Activated CD4-positive, CD25-positive, alpha-beta regulatory T cell (primary cell): ENCODE results near the gene XRRA1.

Experiments used
- DNase-seq, 4 experiments: peaks; one replicate each; lab custom pipeline; 2025; lab: John Stamatoyannopoulos, UW

The XRRA1 gene

GRCh38 chr11:74950374-74950969 lies 1.6 kb upstream of the XRRA1 start:
- no peak for DNase-seq

GRCh38 chr11:74949753-74950137 lies 854 bp upstream of the XRRA1 start:
- DNase-seq: no peak

- no peak for DNase-seq
Observed at GRCh38 chr11:74948546-74948897, 369 bp downstream of the XRRA1 start.

- no peak for DNase-seq
Observed at GRCh38 chr11:74942073-74942759, 6.7 kb downstream of the XRRA1 start.

GRCh38 chr11:74941492-74941891 lies 7.4 kb downstream of the XRRA1 start:
- no peak for DNase-seq

GRCh38 chr11:74937696-74938475 lies 11.0 kb downstream of the XRRA1 start:
- DNase-seq: no peak

GRCh38 chr11:74936976-74937375 lies 11.9 kb downstream of the XRRA1 start:
- DNase-seq: no peak

- DNase-seq: no peak
Observed at GRCh38 chr11:74936087-74936486, 12.8 kb downstream of the XRRA1 start.

GRCh38 chr11:74935285-74935684 lies 13.6 kb downstream of the XRRA1 start:
- DNase-seq: no peak

GRCh38 chr11:74933765-74934164 lies 15.1 kb downstream of the XRRA1 start:
- DNase-seq: no peak

- DNase-seq: no peak
Observed at GRCh38 chr11:74932797-74933196, 16.1 kb downstream of the XRRA1 start.

GRCh38 chr11:74932169-74932568 lies 16.7 kb downstream of the XRRA1 start:
- DNase-seq: no peak

GRCh38 chr11:74929431-74930363 lies 19.2 kb downstream of the XRRA1 start:
- DNase-seq: peak; percentile 20 to 33 (median 26)

GRCh38 chr11:74927496-74927895 lies 21.4 kb downstream of the XRRA1 start:
- no peak for DNase-seq

- no peak for DNase-seq
Observed at GRCh38 chr11:74926304-74927030, 22.4 kb downstream of the XRRA1 start.

GRCh38 chr11:74925281-74925680 lies 23.6 kb downstream of the XRRA1 start:
- DNase-seq: no peak

GRCh38 chr11:74923125-74923524 lies 25.8 kb downstream of the XRRA1 start:
- no peak for DNase-seq

- no peak for DNase-seq
Observed at GRCh38 chr11:74909812-74910211, 39.1 kb downstream of the XRRA1 start.

- DNase-seq: no peak
Observed at GRCh38 chr11:74909385-74909784, 39.5 kb downstream of the XRRA1 start.

GRCh38 chr11:74905326-74905725 lies 43.6 kb downstream of the XRRA1 start:
- no peak for DNase-seq

- DNase-seq: no peak
Observed at GRCh38 chr11:74902342-74902741, 46.5 kb downstream of the XRRA1 start.
